GM12872 (cell line): Measurements from ENCODE around the gene LY6G5B.

Experiments
- TF ChIP-seq, protein P1 (sequence below): IDR thresholded peaks from 3 replicates; pipeline ENCODE4 v1.5.1; 2011; ENCODE audit warnings: low read depth, mild to moderate bottlenecking, low read length, moderate library complexity; ENCODE audit not compliant: insufficient read depth

LY6G5B gene

DNA sequence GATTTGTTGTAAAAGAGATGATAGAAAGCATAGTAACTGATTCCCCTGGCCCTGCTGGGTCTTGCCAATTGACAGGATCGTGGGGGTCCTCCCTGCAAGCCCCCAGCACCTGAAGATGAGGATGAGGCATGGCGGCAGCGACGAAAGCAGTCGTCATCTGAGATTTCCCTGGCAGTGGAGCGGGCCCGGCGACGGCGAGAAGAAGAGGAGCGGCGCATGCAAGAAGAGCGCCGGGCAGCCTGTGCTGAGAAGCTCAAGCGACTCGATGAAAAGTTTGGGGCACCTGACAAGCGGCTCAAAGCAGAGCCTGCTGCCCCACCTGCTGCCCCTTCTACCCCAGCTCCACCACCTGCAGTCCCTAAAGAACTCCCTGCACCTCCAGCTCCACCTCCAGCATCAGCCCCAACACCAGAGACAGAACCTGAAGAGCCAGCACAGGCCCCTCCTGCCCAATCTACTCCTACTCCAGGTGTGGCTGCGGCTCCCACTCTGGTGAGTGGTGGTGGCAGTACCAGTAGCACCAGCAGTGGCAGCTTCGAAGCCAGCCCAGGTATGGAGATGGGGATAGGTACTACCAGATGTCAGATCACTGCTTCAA lies 42.0 kb upstream of the LY6G5B start:
- TF ChIP-seq, protein P1, sequence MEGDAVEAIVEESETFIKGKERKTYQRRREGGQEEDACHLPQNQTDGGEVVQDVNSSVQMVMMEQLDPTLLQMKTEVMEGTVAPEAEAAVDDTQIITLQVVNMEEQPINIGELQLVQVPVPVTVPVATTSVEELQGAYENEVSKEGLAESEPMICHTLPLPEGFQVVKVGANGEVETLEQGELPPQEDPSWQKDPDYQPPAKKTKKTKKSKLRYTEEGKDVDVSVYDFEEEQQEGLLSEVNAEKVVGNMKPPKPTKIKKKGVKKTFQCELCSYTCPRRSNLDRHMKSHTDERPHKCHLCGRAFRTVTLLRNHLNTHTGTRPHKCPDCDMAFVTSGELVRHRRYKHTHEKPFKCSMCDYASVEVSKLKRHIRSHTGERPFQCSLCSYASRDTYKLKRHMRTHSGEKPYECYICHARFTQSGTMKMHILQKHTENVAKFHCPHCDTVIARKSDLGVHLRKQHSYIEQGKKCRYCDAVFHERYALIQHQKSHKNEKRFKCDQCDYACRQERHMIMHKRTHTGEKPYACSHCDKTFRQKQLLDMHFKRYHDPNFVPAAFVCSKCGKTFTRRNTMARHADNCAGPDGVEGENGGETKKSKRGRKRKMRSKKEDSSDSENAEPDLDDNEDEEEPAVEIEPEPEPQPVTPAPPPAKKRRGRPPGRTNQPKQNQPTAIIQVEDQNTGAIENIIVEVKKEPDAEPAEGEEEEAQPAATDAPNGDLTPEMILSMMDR = no peak

DNA sequence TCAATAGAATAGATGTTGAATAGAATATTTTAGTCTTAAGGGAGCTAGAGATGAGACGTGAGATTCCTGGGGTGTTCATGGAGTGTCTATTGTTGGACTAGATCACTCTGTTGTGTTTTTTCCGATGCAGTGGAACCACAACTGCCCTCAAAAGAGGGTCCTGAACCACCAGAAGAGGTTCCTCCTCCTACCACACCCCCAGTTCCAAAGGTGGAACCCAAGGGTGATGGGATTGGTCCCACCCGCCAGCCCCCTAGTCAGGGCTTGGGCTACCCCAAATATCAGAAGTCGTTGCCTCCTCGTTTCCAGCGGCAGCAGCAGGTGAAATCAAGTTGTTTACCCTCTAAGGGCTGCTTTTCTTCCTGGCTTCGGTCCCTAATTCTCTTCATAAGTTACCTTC lies 40.8 kb upstream of the LY6G5B start:
- TF ChIP-seq, protein P1 = no peak

DNA sequence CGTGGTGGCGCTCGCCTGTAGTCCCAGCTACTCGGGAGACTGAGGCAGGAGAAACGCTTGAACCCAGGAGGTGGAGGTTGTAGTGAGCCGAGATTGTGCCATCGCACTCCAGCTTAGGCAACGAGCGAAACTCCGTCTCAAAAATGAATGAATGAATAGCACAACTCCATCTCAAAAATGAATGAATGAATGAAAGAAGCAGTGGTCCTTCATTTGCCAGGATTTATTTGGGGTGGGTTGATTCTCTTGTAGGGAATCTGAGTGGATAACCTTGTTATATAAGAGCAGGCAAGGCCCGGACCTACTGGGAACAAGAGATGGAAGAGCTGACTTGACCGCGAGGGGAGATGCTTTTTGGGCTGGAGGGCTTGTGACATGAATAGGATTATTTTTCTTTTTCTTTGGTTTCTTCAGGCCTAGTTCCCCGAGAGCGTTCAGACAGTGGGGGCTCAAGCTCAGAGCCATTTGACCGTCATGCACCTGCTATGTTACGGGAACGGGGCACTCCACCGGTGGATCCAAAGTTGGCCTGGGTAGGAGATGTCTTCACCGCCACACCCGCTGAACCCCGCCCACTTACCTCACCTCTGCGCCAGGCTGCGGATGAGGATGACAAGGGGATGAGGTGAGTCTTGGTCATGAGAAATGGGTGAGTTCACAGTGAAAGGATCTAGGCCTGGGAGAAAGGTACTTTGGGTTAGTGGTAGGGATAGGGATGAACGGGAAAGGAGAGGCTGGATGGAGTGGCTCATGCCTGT lies 39.4 kb upstream of the LY6G5B start:
- TF ChIP-seq, protein P1 = no peak

DNA sequence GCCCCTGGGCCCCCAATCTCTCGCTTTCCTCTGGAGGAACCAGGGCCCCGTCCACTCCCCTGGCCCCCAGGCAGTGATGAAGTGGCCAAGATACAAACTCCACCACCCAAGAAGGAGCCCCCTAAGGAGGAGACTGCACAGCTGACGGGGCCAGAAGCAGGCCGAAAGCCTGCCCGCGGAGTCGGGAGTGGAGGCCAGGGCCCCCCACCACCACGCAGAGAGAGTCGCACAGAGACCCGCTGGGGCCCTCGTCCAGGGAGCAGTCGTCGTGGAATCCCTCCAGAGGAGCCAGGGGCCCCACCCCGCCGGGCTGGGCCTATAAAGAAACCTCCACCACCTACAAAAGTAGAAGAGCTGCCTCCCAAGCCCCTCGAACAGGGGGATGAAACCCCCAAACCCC lies 38.6 kb upstream of the LY6G5B start:
- TF ChIP-seq, protein P1 = no peak

DNA sequence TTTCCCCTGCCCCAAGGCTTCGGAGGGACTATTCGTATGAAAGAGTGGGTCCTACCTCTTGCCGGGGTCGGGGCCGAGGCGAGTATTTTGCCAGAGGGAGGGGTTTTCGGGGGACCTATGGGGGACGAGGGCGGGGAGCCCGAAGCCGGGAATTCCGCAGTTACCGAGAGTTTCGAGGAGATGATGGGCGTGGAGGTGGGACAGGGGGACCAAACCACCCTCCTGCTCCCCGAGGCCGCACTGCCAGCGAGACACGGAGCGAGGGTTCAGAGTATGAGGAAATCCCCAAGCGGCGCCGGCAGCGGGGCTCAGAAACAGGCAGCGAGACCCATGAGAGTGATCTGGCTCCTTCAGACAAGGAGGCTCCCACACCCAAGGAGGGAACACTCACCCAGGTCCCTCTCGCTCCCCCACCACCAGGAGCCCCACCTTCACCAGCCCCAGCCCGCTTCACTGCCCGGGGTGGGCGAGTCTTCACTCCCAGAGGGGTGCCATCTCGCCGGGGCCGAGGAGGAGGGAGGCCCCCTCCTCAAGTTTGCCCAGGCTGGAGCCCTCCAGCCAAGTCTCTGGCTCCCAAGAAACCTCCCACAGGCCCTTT lies 38.0 kb upstream of the LY6G5B start:
- TF ChIP-seq, protein P1 = no peak

DNA sequence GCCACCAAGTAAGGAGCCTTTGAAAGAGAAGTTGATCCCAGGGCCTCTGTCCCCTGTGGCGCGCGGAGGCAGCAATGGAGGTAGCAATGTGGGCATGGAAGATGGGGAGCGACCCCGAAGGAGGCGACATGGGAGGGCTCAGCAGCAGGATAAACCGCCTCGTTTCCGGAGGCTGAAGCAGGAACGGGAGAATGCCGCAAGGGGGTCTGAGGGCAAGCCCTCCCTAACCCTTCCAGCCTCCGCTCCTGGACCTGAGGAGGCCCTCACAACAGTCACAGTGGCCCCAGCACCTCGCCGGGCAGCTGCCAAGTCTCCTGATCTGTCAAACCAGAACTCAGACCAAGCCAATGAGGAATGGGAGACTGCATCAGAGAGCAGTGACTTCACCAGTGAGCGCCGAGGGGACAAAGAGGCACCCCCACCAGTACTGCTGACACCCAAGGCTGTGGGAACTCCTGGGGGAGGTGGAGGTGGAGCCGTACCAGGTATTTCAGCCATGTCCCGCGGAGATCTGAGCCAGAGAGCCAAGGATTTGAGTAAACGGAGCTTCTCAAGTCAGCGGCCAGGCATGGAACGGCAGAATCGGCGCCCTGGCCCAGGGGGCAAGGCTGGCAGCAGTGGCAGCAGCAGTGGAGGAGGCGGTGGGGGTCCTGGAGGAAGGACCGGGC lies 37.4 kb upstream of the LY6G5B start:
- TF ChIP-seq, protein P1 = no peak

DNA sequence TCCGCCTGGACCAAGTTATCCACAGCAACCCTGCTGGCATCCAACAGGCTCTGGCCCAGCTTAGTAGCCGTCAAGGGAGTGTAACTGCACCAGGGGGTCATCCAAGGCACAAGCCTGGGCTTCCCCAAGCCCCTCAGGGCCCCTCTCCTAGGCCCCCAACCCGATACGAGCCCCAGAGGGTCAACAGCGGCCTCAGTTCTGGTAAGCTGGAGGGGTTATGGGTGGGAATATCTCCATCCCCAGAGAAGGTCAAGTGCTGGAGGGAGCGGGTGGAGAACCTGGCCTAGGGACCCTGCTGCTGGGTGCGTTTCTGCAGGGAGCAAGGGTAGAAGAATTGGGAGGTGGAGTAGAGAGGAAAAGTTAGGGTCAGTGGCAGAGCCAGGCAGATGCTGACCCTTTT lies 36.3 kb upstream of the LY6G5B start:
- TF ChIP-seq, protein P1 = no peak
